ENCODE measurements around the gene RAG1. TPM values are rescaled to one million over a fixed set of nuclear protein-coding genes. Genes with fewer than 3 reads are reported as not detected.
A peak's percentile ranks its signal among the peaks of the same experiment; 100 is the strongest.

RAG1 gene
- total and polyA plus RNA-seq, 2 of the 13 experiments (the other 11 are each of a cell fraction or from before 2014, with no cell fraction given), result 0.11 to 0.15 TPM

GRCh38 chr11:36594316-36594989 lies 26.6 kb downstream of the RAG1 start, which contains the start of gene IFTAP (continued):
- TF ChIP-seq ZNF687 (CRISPR knock-in tag; IDR thresholded peaks at IDR 0.05) (peak; percentile 69), ZNF564 (CRISPR knock-in tag; IDR thresholded peaks at IDR 0.05) (peak; percentile 49; the same call in 1 of the 2 replicates), ZBTB34 (CRISPR knock-in tag; IDR thresholded peaks at IDR 0.05) (no peak), YEATS2 (CRISPR knock-in tag; IDR thresholded peaks at IDR 0.05; ENCODE audit: borderline replicate concordance) (peak; percentile 87), ZNF850 (CRISPR knock-in tag; conservative IDR thresholded peaks at IDR 0.05) (no peak), SNAPC4 (CRISPR knock-in tag; IDR thresholded peaks at IDR 0.05) (no peak), YEATS4 (CRISPR knock-in tag; IDR thresholded peaks at IDR 0.05; ENCODE audit: borderline replicate concordance) (peak; percentile 89), ZNF160 (CRISPR knock-in tag; IDR thresholded peaks at IDR 0.05) (no peak), POLR2AphosphoS2 (IDR thresholded peaks at IDR 0.05; ENCODE audit: low read depth, low read length) (no peak), NCOR1 (IDR thresholded peaks at IDR 0.05; ENCODE audit: borderline replicate concordance, low read length) (no peak), SMAD3 (CRISPR knock-in tag; IDR thresholded peaks at IDR 0.05) (peak; percentile 86; the same call in 1 of the 2 replicates), FOXJ3 (CRISPR knock-in tag; IDR thresholded peaks at IDR 0.05; ENCODE audit: borderline replicate concordance) (peak; percentile 51; the same call in 1 of the 2 replicates), PLSCR1 (CRISPR knock-in tag; IDR thresholded peaks at IDR 0.05; ENCODE audit: borderline replicate concordance) (no peak), ZC3H4 (CRISPR knock-in tag; IDR thresholded peaks at IDR 0.05; ENCODE audit: borderline replicate concordance) (no peak), CEBPB (IDR thresholded peaks at IDR 0.05; ENCODE audit: borderline replicate concordance, low read depth, low read length) (no peak), GTF2F1 (IDR thresholded peaks at IDR 0.05; ENCODE audit: low read length) (no peak), ZNF740 (CRISPR knock-in tag; IDR thresholded peaks at IDR 0.05) (no peak), ZFX (CRISPR knock-in tag; IDR thresholded peaks at IDR 0.05; ENCODE audit: low read depth) (no peak)
